NCI-H2196 treated with DMSO at 0.1 percent for 48 hours (cell line): Measurements from ENCODE around the gene APOO.

Experiments
- DNase-seq: peaks from one replicate; lab custom pipeline; 2025; ENCODE audit not compliant: unreplicated experiment; lab: John Stamatoyannopoulos, UW

Gene APOO

GRCh38 chrX:23820235-23820782 is 87.4 kb downstream of the APOO start:
- no peak for DNase-seq

- no peak for DNase-seq
Observed at GRCh38 chrX:23819385-23820234, 88.1 kb downstream of the APOO start.

GRCh38 chrX:23817979-23818336 is 89.8 kb downstream of the APOO start:
- DNase-seq, result no peak

DNA sequence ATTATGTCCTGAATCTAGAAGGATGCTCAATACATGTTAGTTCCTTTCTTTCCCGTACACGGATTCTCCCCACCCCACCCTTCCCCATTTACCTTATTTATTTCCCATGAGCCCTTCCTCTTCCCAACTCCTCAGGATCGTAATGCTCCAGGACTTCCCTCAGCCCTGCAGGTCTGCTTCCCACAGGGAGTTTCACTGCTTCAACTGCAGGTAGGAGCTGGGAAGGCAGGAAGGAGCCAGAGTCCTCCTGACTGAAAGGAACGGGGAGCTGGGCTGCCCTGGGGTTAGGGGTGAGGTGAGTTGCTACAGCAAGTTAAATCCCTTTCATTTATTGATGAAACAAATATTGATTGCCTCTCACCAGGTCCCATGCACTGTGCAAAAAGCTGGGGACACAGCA is 91.6 kb downstream of the APOO start:
- DNase-seq, result no peak

DNA sequence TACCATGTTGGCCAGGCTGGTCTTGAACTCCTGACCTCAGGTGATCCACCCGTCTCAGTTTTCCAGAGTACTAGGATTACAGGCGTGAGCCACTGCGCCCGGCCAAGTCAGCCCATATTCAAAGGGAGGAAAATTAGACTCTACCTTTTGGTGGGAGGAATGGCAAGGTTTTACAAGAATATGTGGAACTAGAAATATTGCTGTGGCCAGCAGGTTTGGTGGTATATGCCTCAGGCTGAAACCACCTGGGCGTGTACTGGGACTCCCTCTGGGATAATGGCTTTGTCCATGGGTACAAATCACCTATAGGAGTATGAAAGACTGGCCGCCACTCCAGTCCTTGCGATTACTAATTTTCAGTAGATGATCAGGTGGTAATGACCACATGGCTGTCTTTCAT is 92.4 kb downstream of the APOO start:
- no peak for DNase-seq

DNA sequence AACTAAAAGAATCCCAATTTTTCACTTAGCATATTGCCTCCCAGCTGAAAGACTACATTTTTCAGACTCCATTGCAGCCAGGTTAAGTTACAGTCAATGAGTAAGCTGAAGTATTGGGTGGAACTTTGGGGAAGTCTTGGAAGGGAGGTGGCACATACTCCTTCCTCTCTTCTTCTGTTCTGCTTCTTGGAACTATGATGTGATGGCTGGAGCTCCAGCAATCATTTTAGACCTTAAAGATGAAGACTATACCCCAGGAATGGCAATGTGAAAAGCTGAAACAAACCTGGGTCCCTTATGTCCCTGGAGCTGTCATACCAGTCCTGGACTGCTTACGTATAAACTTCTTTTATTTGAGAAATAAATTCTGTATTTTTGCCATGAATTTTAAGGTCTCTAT is 93.9 kb downstream of the APOO start:
- no peak for DNase-seq

DNA sequence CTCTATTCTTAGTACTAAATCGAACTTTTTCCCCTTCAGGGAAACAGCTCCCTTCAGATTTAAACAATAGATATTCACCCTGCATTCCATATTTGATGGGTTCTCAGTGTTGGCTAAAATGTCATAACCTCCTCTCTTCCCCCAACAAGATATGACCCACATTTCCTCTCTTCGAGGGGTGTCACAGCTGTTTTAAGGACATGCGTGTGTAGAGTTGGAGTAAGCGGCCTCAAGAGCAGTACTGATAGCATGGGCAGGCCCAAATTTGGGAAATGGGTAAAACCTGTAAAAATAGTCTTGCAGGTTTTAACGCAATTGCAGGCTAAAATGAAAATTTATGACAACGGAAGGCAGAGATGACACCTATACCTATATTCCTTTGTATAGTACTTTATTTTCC is 96.1 kb downstream of the APOO start:
- DNase-seq, result no peak

DNA sequence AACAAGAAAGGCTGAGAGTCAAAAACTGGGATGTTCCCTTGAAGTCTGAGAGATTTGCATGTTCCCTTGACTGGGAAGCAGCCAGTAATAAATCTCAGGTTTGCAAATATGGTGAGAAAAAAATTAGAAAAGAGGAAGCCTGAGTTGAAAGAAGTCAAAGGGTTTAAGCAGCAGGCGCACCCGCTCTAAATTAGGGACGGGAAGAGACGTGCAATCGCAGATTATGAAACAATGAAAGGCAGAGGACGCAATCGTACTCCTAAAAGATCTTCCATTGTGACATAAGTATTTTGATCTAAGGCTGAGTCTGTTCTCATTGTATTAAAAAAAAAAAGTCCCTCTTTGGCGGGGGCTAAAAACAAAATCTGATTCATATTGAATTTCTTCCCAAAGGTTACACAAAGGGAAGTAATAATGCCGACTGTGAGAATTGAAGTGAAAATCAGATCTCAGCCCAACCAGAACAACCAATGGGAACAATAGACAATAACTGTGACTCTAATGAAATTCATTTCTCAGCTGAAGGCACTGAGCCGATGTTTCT is 96.6 kb downstream of the APOO start:
- DNase-seq, result no peak

- no peak for DNase-seq
Observed at GRCh38 chrX:23810279-23810678, 97.5 kb downstream of the APOO start.

DNA sequence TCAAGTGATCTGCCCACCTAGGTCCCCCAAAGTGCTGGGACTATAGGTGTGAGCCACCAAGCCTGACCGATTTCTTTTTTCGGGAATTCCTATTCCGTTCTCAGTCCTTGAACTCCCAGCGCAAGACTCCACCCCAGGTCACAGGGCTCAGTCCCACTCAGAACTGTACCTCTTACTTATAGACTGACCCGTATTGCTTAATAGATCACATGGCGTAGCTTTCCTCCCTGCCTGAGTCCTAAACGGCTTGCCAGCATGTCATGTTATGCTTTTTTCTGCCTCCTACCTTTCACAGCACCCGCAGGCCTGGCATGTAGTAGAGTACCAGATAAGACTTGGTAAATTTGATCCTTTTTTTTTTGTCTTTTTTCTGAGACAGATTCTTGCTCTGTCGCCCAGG is 102.3 kb downstream of the APOO start:
- no peak for DNase-seq

GRCh38 chrX:23804578-23804977 is 103.2 kb downstream of the APOO start:
- no peak for DNase-seq

DNA sequence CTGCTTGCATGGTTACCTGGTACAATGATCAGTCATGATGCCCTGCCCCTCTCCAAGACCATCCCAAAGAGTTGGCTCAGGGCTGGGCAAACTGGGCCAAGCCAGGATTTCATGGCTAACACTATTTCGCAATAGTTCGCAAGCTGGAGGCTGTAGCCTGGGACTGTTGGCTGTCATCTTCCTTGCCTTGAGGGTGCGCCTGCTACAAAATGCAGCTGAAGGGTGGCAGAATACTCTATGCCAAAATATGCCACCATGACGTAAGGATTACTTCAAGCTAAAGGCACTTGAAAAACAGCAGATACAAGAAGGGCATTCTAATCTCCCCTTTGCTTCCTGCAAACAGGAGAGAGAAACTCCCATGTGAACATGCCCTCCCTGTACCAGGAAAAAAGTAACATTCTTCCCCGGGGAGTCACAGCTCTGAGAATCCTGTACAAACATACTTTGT is 103.8 kb downstream of the APOO start:
- DNase-seq, result no peak

DNA sequence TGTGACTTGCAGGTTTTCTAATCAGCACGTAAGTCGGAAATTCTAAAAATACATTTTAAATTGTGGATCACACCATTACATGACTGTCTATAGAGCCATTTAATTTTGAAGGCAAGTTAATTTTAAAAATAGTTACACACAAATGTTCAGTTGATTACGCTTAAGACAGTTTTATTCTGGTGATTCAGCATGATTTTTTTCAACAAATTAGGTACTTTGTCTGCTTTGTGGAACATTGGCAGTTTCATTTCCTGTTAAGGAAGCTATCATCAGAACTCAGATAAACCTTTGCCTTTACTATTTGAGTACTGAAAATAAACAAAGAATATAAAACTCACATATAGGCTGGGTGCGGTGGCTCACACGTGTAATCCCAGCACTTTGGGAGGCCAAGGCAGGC is 105.3 kb downstream of the APOO start:
- DNase-seq, result no peak

DNA sequence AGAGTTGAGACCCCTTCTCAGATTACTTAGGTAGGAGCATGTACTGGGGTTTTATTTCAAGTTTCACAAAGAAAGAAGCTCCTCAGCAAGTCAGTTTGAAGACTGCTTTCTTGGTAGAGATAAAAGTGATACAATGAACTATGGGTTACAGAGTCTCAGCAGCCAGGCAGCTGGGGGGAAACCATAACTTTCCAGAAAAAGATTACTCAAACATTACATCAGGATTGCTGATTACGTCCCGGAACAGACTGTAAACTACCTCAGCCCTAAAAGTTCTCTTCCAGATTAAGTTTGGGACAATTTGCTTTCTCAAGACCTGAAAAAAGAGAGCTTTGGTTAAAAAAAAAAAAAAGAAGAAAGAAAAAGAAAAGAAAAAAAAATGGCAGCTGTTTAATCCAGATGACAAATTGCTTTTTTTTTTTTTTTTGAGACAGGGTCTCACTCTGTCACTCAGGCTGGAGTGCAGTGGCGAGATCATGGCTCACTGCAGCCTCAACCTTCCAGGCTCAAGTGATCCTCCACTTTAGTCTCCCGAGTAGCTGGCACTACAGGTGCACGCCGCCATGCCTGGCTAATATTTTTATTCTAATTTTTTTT is 108.2 kb downstream of the APOO start:
- DNase-seq, result no peak

GRCh38 chrX:23797371-23798128 is 110.2 kb downstream of the APOO start:
- no peak for DNase-seq

DNA sequence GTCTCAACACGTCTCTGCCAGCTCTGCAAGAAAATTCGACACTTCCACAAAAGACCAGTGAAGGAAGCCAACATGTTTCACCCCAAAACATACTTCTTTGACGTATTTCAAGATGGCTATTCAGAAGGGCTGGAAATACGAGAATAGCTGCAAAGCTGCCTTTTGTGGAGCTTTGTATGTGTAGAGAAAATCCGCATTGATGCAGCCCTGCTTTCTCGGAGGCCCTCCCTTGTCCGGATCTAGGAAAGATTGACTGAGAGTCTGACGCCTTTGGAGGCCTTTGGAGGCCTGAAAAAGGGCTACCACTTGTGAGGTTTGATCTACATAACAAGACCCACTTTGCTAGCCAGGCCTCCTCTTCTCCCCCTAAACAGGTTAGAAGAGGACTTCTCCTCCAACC is 112.5 kb downstream of the APOO start:
- no peak for DNase-seq

- DNase-seq, result no peak
Observed at GRCh38 chrX:23792861-23793553, 114.7 kb downstream of the APOO start.

DNA sequence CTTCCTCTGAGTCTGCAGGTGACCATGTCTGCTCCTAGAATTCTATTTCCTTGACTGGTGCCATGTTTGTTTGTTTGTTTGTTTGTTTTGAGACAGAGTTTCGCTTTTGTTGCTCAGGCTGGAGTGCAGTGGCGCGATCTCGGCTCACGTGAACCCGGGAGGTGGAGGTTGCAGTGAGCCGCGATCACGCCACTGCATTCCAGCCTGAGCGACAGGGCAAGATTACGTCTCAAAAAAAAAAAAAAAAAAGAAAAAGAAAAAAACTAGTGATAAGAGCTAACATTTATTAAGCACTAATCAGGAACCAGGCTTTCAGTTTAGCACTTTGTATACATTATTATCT is 117.6 kb downstream of the APOO start:
- DNase-seq, result no peak

DNA sequence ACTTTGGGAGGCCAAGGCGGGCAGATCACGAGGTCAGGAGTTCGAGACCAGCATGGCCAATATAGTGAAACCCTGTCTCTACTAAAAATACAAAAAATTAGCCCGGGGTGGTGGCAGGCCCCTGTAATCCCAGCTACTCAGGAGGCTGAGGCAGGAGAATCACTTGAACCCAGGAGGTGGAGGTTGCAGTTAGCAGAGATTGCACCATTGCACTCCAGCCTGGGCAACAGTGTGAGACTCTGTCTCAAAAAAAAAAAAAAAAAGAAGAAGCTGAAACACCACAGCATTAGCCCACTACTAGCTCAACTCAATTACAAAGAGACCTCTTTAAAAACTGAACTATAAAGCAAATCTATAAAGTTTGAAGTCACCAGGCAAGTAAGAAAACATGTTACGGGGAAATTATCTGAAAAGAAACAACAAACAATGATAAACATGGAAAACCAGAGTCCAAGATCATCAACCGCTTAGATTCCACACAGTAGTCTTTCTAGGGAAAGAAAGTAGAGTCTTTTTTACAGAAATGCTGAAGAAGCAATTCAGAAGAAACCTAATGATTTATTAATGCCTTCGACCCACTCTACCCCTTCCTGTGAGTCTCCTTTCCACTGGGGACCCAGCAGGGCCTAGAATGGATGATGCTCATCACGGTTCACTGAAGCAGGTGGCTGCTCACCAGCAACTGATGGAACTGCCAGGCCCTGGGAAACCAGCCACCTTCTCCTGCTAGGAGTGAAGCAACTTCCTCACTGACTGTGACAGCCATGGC is 118.2 kb downstream of the APOO start:
- no peak for DNase-seq

- no peak for DNase-seq
Observed at GRCh38 chrX:23788946-23789345, 118.8 kb downstream of the APOO start.
